Left colon (tissue), 2 donors: ENCODE data around the gene GPR6. TPM values are rescaled to one million over a fixed set of nuclear protein-coding genes. Genes with fewer than 3 reads are reported as not detected.

Source experiments
- ATAC-seq: fragments of 200-7000 bp; cut with Tn5 transposase; one replicate; pipeline ENCODE4 v1.9.1; 2020; ENCODE audit warnings: mild to moderate bottlenecking, moderate library complexity
- DNase-seq, 2 donors: peaks; one replicate each; pipeline ENCODE4 v3.0.0-alpha.2; 2020
- intact Hi-C, 2 donors: fragments of 100-400 bp; cut with DNase I in 1 of 2; cut with micrococcal nuclease in 1 of 2; formaldehyde crosslinking; loops; one replicate each; pipeline versions ENCODE4 v1.11.2 to v1.14.0; 2022; cut with DNase I, micrococcal nuclease
- total RNA-seq, 2 donors: library from RNA; stranded (reverse); fragmentation: NEBNext Ultra II Directional; extraction: Animal tissue kit (Norgen Biotek cat#: 25700); gene quantifications; one replicate each; pipeline ENCODE4 v1.2.1, GENCODE V29; 2021
- donor health status: DM: no; HTN: no; CAD: no.
- donor health status: DM: yes; HTN: yes; CAD: no.

Gene GPR6
- total RNA-seq, 2 donors from 2014 or later, result not detected

- intact Hi-C loops, result no loop called here
- DNase-seq (no peak), ATAC-seq (no peak)
Observed at GRCh38 chr6:109991201-109992101, 13.3 kb downstream of the GPR6 start.

DNA sequence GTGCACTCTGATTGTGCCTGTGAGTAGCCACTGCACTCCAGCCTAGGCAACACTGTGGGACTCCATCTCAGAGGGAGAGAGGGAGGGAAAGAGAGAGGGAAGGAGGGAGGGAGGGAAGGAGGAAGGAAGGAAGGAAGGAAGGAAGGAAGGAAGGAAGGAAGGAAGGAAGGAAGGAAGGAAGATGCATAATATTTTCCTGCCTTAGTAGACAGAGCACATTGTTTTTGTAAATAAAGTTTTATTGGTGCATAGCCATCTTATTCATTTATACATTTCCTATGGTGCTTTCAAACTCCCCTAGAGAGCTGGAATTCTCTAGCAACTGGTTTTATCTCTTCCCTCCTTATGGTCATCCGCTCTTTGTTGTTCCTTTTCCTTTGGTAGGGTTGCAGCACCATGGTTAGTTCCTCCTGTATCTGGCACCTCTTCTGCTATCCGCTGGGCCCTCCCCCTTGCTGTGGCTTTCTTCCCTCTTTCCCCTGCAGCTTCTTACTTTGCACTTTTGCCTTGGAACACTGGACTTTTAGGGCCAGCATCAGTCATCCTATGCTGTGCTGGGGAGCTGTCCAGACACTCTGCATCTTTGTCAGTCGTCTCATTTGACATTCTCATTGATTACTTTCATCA lies 20.2 kb downstream of the GPR6 start:
- ATAC-seq (no peak), DNase-seq (no peak)
- intact Hi-C loops, result no loop called here

DNA sequence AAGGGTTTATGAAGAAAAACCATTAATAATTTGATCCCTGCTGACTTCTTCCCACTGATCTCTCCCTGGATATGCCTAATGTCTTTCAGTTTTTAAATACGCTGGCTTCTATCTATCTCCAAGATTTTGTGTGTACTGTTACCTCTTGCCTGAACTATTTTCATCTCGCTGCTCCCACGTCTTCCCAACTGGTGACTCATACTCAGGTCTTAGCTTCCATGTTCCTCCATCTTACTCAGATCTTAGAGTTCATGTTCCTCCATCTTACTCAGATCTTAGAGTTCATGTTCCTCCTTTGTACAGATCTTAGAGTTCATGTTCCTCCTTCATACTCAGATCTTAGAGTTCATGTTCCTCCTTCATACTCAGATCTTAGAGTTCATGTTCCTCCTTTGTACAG lies 21.6 kb downstream of the GPR6 start:
- ATAC-seq, result no peak
- DNase-seq, result no peak
- intact Hi-C loops, result no loop called here

GRCh38 chr6:110002676-110003075 lies 24.6 kb downstream of the GPR6 start:
- intact Hi-C loops, result no loop called here
- ATAC-seq (no peak), DNase-seq (no peak)

DNA sequence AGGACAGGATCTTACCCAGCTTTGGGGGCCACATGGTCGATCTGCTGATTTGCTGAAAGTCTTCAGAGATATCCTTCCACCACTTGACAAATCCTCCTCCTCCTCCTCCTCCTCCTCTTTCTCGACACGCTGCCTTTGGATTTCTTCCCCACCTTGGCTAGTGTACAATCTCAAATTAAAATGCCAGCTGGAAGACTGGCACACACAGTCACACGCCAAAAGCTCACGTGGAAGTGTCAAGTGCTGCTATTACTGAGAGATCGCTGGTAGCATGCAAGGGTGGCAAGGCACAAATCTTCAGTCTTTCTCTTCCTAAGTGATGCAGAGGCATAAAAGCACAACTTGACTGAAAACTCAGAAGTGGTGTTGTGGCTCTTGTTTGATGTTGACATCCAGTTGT lies 35.3 kb downstream of the GPR6 start:
- intact Hi-C loops, result no loop called here
- ATAC-seq, result no peak
- DNase-seq, result no peak

DNA sequence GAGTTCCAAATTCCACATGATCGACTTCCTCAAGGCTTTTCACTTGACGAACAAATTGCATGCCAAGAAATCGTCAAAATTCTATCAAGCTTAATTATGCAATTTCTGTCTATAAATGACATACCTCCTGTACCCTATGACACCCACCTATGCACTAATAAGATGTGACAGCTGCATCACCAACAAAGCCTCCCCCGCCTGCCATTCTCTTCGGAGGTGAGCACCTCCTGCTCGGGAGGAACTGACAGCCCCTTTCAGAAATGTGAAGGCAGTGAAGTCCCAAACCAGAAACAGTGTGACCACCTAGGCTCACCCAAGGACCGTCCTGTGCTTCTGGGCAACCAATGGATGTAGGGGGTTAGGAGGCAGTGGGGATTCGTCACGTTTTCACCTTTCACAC lies 37.1 kb downstream of the GPR6 start:
- intact Hi-C loops, result no loop called here
- DNase-seq (no peak), ATAC-seq (no peak)

- ATAC-seq (no peak), DNase-seq (no peak)
- intact Hi-C loops, result no loop called here
Observed at GRCh38 chr6:110017306-110017705, 39.2 kb downstream of the GPR6 start.

DNA sequence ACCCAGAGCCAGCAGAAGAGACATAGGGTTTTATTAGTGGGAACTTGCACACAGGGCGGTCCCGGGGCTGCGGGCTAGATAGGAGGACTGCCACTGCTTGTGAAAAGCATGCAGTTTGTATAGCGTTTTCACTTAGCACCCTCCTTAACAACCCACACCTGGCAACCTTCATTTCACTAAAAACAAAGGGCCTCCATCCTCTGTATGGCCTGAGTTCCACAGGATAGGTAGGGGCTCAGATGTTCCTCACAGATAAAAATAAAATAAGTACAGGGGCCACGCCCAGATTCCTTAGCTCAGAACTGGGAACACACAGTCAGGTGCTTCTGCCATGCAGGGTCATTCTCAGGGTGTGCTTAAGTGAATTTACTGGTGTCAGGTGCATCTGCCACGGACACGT lies 39.8 kb downstream of the GPR6 start:
- intact Hi-C loops, result no loop called here

GRCh38 chr6:110018486-110018885 lies 40.4 kb downstream of the GPR6 start:
- DNase-seq (no peak), ATAC-seq (no peak)
- intact Hi-C loops, result no loop called here

More for the DNA sequence above, 39.8 kb downstream of the GPR6 start:
- DNase-seq (no peak), ATAC-seq (no peak)

- intact Hi-C loops, result no loop called here
- ATAC-seq, result no peak
- no peak for DNase-seq
Observed at GRCh38 chr6:110020888-110021287, 42.8 kb downstream of the GPR6 start.

GRCh38 chr6:110029144-110029543 lies 51.0 kb downstream of the GPR6 start:
- intact Hi-C loops, result no loop called here
- DNase-seq (no peak), ATAC-seq (no peak)

Other genes with a start within 250 kb of the GPR6 start
- 1 to 10 TPM; 2.8 to 4.1 TPM for gene WASF1, start 201.4 kb downstream of the GPR6 start, total RNA-seq
- 10 to 100 TPM; 17.7 to 18.3 TPM for gene CDC40, start 202.1 kb downstream of the GPR6 start, total RNA-seq